Activated CD8-positive, alpha-beta memory T cell treated with anti-CD3 and anti-CD28 coated beads, Interleukin-2, amount 10 ng/mL, durations not matched to agents 7 days and 5 days (primary cell): Measurements from ENCODE around the gene ALLC. TPM values are rescaled to one million over a fixed set of nuclear protein-coding genes. Genes with fewer than 3 reads are reported as not detected.

Experiments used
- ATAC-seq: fragments of 150-1000 bp; cut with Tn5 transposase; one replicate; pipeline ENCODE4 v1.10.0; 2021; ENCODE audit warnings: moderate library complexity
- CTCF ChIA-PET: fragments of 350-600 bp; sonication (Branson Sonifier 250); formaldehyde crosslinking; loops from one replicate; lab custom pipeline; 2021; ENCODE audit warnings: antibody characterized with exemption; lab: Charles Lee
- DNase-seq: peaks from one replicate; pipeline ENCODE4 v3.0.0-alpha.2; 2020
- H3K27ac Mint-ChIP-seq: one replicate; pipeline ENCODE4 v1.8.0; 2021; ENCODE audit warnings: mild to moderate bottlenecking, mixed read lengths
- H3K27me3 Mint-ChIP-seq: one replicate; pipeline ENCODE4 v1.8.0; 2021; ENCODE audit warnings: mixed read lengths
- H3K36me3 Mint-ChIP-seq: one replicate; pipeline ENCODE4 v1.8.0; 2021; ENCODE audit warnings: mild to moderate bottlenecking, mixed read lengths
- H3K4me1 Mint-ChIP-seq: one replicate; pipeline ENCODE4 v1.8.0; 2021; ENCODE audit warnings: mixed read lengths
- H3K4me3 Mint-ChIP-seq: one replicate; pipeline ENCODE4 v1.8.0; 2021; ENCODE audit warnings: mild to moderate bottlenecking, moderate library complexity, mixed read lengths
- H3K9me3 Mint-ChIP-seq: one replicate; pipeline ENCODE4 v1.8.0; 2022; ENCODE audit warnings: low read depth, mixed read lengths
- total RNA-seq, 2 experiments: library from RNA; stranded (reverse); gene quantifications; one replicate each; pipeline ENCODE4 v1.2.3, GENCODE V29; 2021

ALLC gene
- total RNA-seq, 2 experiments from 2014 or later, result not detected

DNA sequence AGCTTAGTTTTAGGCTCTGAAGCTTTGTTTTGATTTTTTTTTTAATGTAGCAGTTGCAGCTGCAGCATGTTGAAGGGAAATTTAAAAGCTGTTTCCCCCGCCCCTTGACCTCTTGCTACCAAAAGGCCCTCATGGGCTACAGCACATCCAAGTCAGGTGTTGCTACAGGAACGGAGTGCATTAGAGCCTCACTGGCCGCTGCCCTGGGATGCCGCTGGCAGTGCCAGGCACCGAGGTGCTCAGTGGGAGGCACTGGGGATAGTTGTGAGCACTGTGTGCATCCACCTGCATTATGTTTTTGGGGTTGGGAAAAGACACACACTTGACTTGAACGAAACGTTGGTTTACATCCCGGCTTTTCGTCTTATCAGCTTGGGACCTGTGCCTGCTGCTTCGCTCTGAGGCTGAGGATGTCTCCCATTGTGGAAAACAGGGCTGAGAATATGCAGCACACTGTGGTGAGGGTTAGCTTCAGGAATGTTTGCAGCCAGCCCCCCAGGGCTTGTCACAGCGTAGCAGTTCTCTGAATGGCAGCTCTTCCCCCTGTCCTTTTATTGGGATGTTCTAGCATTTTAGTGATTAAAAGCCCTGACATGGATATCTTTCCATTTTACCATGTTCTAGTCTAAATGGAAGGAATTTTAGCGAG, 69.5 kb downstream of the ALLC start:
- H3K27me3 Mint-ChIP-seq, result no peaks in the 10 kb centered on the region
- H3K4me3 Mint-ChIP-seq, result no peak overlapping the region
- H3K9me3 Mint-ChIP-seq, result no peaks in the 10 kb centered on the region
- no peak for ATAC-seq
- no peaks in the 10 kb centered on the region for H3K4me1 Mint-ChIP-seq
- CTCF ChIA-PET, result interaction anchor here (0.6 to 4.0 kb wide), 10 partner anchors 14 to 232 kb away, joined by 3 to 28 read pairs (median 4); no protein-coding TSS in a partner anchor
- peak; percentile 26 for DNase-seq
- no peaks in the 10 kb centered on the region for H3K36me3 Mint-ChIP-seq
- no peak overlapping the region for H3K27ac Mint-ChIP-seq

DNA sequence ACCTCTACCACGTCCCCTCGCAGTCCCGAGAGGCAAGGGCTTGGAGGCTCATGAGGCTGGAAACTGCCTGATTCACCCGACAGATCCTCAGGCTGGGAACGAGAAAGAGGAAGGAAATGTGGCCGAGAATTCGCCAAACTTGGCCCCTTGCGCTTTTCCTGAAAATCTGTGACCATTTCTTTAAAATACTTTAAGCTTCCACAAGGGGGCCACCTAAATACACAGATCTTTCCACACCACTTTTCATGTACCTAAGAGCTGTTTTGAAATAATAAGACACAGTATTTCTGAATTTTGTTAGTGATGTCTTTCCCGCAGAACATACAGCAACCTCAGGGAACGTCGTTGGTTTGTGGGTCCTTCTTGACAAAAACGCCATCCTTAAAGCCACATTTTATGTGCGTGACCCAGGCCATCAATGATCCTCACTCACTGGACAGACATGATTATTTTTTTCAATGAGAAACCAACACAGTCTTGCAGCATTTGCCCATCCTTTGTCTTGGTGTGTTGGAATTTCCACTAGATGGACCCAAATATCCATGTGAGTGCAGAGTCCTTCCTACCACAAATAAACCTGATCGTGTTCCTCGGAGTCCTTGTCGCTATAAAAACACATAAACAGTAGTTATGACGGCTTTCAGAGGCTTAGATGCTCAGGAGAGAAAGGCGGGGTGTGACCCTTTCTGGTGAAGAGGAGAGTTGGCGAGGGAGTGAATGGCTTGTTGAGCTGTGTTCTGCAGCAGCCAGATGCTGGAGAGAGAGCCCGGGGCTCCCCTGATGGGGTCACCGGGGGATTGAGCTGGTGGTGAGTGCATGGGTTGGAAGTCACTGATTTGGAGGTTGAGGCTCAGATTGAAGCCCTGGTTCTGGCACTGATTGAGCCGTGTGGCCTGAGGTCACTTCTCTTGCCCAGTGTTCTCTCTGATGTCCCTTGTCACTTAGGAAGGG, 70.4 kb downstream of the ALLC start:
- DNase-seq, result peak; percentile 39
- no peaks in the 10 kb centered on the region for H3K4me1 Mint-ChIP-seq
- no peak overlapping the region for H3K27ac Mint-ChIP-seq
- no peaks in the 10 kb centered on the region for H3K9me3 Mint-ChIP-seq
- no peaks in the 10 kb centered on the region for H3K27me3 Mint-ChIP-seq
- CTCF ChIA-PET, result interaction anchor here (0.6 to 4.0 kb wide), 11 partner anchors 15 to 231 kb away, joined by 3 to 28 read pairs (median 4); no protein-coding TSS in a partner anchor
- H3K36me3 Mint-ChIP-seq, result no peaks in the 10 kb centered on the region
- ATAC-seq, result no peak
- H3K4me3 Mint-ChIP-seq, result no peak overlapping the region

DNA sequence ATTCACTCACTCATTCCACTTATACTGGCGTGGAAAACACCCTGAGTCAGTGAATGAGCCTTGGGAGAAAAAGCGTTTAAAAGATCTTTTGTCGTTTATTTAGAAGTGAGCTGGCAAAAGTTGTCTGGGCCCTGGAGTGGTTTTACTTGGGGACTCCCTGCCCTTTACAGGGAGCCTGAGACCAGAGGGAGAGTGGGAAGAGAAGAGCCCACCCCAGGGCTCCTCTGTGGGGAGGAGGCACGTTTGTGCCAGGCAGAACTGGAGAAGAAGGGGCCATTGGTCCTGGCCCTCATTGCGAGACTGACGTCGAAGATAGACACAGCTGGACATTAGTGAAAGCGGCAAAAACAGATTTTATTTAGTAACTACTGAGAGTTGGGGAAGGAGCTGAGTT, 71.1 kb downstream of the ALLC start:
- Mint-ChIP-seq H3K36me3 (no peaks in the 10 kb centered on the region), H3K4me1 (no peaks in the 10 kb centered on the region), H3K27ac (no peak overlapping the region), H3K9me3 (no peaks in the 10 kb centered on the region), H3K27me3 (no peaks in the 10 kb centered on the region), H3K4me3 (no peak overlapping the region)
- ATAC-seq (no peak), DNase-seq (no peak)
- CTCF ChIA-PET, result interaction anchor here (1.1 to 4.0 kb wide), 6 partner anchors 17 to 136 kb away, joined by 3 to 28 read pairs (median 8); no protein-coding TSS in a partner anchor

DNA sequence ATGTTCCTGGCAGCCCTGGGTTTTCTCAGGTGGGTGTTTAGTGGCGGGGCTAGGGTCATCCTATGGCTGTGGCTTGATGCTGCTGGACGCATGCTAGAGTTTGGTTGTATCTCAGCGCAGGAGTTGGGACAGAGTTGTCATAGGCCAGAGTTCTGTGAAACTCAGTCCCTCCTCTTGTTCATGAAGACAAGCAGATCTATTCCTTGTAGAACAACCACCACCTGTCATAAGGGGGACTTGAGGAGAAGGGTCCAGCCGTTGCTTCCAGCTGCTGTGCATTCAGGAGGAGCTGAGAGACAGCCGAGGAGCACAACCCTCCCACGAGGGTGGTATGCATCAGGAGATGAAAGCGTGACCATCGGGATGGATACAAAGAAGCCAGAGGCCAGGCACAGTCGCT, 71.8 kb downstream of the ALLC start:
- DNase-seq, result peak; percentile 22
- no peaks in the 10 kb centered on the region for H3K27me3 Mint-ChIP-seq
- no peak overlapping the region for H3K27ac Mint-ChIP-seq
- H3K4me1 Mint-ChIP-seq, result no peaks in the 10 kb centered on the region
- CTCF ChIA-PET, result interaction anchor here (1.9 to 4.0 kb wide), 2 partner anchors 51 to 96 kb away, joined by 4 to 28 read pairs; no protein-coding TSS in a partner anchor
- no peaks in the 10 kb centered on the region for H3K36me3 Mint-ChIP-seq
- no peaks in the 10 kb centered on the region for H3K9me3 Mint-ChIP-seq
- ATAC-seq, result no peak
- H3K4me3 Mint-ChIP-seq, result no peak overlapping the region

DNA sequence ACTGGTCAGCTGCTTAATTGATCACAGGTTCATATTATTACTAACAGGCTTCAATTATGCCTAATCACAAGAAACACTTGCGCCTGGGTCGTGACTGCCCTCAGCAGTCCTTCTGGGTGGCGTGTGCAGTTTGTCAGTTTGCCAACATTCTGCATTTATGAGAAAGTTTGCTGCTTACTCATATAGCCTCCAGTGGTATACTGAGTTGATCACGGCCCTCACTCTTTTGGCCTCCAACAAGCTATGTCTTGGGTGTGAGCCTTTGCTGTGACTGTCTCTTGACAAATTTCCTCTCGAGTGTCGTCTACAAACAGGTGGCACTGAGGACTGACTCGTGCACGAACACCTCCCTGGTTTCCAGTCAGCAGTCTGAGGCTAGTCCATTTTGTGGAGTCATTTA, 72.6 kb downstream of the ALLC start:
- Mint-ChIP-seq H3K9me3 (no peaks in the 10 kb centered on the region), H3K36me3 (no peaks in the 10 kb centered on the region), H3K27me3 (peaks cover 2% of the 10 kb centered on the region), H3K27ac (no peak overlapping the region), H3K4me3 (no peak overlapping the region), H3K4me1 (no peaks in the 10 kb centered on the region)
- DNase-seq, result no peak
- CTCF ChIA-PET, result interaction anchor here (4.0 kb wide), 1 partner anchor 50 kb away, joined by 28 read pairs; no protein-coding TSS in a partner anchor
- ATAC-seq, result no peak

DNA sequence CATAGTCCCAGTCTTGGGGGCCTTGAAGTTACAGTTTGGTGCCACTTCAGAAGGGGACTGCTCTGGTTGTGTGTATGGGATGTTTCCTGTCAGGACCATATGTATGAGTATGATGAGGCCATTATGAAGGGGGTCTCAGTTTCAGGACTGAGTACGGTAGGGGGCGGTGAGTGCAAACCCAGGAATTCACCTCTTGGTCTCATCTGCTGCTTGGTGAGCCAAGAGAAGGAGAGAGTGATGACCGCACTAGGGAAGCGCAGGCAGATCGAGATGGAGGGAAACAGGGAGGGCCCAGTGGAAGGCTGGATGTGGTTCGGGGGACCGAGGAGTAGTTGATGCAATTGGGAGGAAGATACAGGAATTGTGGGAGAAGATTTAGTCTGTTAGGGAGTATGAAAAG, 73.8 kb downstream of the ALLC start:
- Mint-ChIP-seq H3K4me3 (no peak overlapping the region), H3K27ac (no peak overlapping the region)

DNA sequence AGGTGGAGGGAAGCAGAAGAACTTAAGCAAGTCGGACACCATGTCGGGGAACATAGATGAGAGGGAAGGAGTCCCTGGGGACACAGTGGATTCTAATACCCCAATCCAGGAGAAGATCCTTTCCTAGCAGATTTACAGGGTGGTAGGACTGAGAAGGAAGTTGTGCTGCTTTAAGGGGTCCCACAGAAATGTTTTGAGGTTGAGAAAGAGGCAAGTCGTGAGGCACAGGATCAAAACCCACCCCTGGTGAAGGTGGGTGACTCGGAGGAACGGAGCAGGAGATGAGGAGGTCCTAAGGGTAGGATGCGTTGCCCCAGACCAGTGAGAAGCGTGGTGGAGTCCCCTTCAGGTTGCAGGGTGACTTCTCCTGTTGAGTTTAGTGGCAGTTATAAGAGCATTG, 78.1 kb downstream of the ALLC start:
- Mint-ChIP-seq H3K9me3 (no peaks in the 10 kb centered on the region), H3K4me1 (no peaks in the 10 kb centered on the region), H3K27ac (no peak overlapping the region), H3K4me3 (no peak overlapping the region), H3K27me3 (peaks cover 11% of the 10 kb centered on the region), H3K36me3 (no peaks in the 10 kb centered on the region)
- ATAC-seq (no peak), DNase-seq (no peak)
- CTCF ChIA-PET, result no interaction called here

More for the DNA sequence above, 73.8 kb downstream of the ALLC start:
- no peaks in the 10 kb centered on the region for H3K36me3 Mint-ChIP-seq
- CTCF ChIA-PET, result no interaction called here
- no peaks in the 10 kb centered on the region for H3K9me3 Mint-ChIP-seq
- no peaks in the 10 kb centered on the region for H3K4me1 Mint-ChIP-seq
- no peak for DNase-seq
- peaks cover 7% of the 10 kb centered on the region for H3K27me3 Mint-ChIP-seq
- ATAC-seq, result no peak

DNA sequence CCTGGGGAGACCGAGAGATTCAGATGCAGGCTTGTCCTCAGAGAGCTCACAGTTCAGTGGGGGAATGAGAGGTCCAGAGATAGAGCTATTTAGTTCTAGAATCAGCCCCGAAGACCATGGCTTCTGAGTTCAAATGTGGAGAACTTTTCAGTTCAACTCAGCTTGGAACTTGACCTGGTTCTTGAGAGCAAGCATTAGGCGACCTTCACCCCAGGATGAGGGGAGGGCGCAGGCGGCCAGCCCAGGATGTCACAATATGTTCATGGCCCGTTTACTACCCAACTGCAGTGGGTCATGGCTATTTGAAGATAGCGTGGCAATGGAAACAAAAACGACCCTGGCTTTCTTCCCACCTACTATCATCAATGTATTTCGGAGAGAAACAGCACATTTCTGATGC, 79.1 kb downstream of the ALLC start:
- Mint-ChIP-seq H3K4me1 (no peaks in the 10 kb centered on the region), H3K9me3 (no peaks in the 10 kb centered on the region), H3K27ac (no peak overlapping the region), H3K36me3 (no peaks in the 10 kb centered on the region), H3K4me3 (no peak overlapping the region), H3K27me3 (peaks cover 12% of the 10 kb centered on the region)
- DNase-seq (no peak), ATAC-seq (no peak)
- CTCF ChIA-PET, result no interaction called here

DNA sequence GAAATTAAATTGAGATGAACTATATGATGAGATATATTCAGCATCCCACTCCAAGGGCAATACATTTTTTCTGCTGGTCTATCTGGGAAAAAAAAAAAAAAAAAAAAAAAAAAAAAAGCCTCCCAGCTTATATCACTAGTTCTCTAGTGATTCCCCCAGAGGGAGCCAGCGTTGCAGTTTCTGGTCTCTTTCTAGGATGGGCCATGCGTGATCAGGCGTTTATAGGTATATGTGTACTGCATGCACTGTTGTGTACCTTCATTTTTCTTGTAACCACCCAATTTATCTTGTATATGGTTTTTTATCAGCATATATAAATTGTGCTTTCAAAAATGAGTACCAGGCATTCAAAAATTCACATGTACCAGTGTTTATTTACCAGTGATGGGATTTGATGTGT, 80.5 kb downstream of the ALLC start:
- no peak overlapping the region for H3K27ac Mint-ChIP-seq
- no peak overlapping the region for H3K4me3 Mint-ChIP-seq

DNA sequence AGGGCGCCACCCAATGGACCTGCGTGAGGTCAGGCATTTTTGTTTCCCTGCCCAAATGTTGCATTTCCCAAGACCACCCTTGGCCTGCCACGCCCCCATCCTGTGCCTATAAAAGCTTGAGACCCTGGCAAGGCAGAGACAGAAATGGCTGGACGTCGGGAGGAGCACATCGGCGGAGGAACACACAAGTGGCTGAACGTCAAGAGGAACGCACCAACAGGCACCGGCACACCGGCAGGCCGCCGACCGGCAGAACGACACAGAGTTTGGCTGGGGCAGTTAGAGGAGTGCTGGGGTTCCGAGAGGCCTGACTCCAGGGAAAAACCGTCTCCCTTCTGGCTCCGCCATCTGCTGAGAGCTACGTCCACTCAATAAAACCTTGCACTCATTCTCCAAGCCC, 81.3 kb downstream of the ALLC start:
- CTCF ChIA-PET, result interaction anchor here (1.8 kb wide), 1 partner anchor 41 kb away, joined by 5 read pairs; no protein-coding TSS in a partner anchor
- H3K27me3 Mint-ChIP-seq, result peaks cover 12% of the 10 kb centered on the region
- H3K4me3 Mint-ChIP-seq, result no peak overlapping the region
- no peaks in the 10 kb centered on the region for H3K9me3 Mint-ChIP-seq
- ATAC-seq (no peak), DNase-seq (no peak)
- no peaks in the 10 kb centered on the region for H3K36me3 Mint-ChIP-seq
- no peak overlapping the region for H3K27ac Mint-ChIP-seq
- H3K4me1 Mint-ChIP-seq, result no peaks in the 10 kb centered on the region

More for the DNA sequence above, 80.5 kb downstream of the ALLC start:
- H3K27me3 Mint-ChIP-seq, result peaks cover 12% of the 10 kb centered on the region
- ATAC-seq, result no peak
- CTCF ChIA-PET, result no interaction called here
- H3K9me3 Mint-ChIP-seq, result no peaks in the 10 kb centered on the region
- no peak for DNase-seq
- no peaks in the 10 kb centered on the region for H3K36me3 Mint-ChIP-seq
- no peaks in the 10 kb centered on the region for H3K4me1 Mint-ChIP-seq

DNA sequence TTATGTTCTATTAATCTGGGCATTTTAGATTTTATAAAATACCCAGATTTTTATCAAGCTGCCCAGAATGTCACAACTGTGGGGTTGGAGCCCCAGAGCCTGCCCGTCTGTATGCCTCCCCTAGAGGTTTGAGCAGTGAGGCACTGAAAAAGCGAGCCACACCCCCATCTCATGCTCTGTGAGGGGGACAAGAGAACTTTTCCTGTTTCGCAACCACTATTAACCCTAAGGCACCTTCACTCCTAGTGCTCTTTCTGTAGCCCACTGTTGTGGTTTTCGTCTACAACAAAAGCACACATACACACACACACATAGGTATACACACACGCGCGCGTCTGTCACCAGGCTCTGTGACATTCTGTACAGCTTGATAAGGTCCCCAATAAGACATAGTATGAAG, 83.4 kb downstream of the ALLC start:
- Mint-ChIP-seq H3K4me3 (no peak overlapping the region), H3K27ac (no peak overlapping the region), H3K4me1 (no peaks in the 10 kb centered on the region), H3K36me3 (no peaks in the 10 kb centered on the region), H3K9me3 (no peaks in the 10 kb centered on the region), H3K27me3 (peaks cover 5% of the 10 kb centered on the region)
- DNase-seq (no peak), ATAC-seq (no peak)
- CTCF ChIA-PET, result interaction anchor here (1.0 kb wide), 1 partner anchor 39 kb away, joined by 3 read pairs; no protein-coding TSS in a partner anchor

DNA sequence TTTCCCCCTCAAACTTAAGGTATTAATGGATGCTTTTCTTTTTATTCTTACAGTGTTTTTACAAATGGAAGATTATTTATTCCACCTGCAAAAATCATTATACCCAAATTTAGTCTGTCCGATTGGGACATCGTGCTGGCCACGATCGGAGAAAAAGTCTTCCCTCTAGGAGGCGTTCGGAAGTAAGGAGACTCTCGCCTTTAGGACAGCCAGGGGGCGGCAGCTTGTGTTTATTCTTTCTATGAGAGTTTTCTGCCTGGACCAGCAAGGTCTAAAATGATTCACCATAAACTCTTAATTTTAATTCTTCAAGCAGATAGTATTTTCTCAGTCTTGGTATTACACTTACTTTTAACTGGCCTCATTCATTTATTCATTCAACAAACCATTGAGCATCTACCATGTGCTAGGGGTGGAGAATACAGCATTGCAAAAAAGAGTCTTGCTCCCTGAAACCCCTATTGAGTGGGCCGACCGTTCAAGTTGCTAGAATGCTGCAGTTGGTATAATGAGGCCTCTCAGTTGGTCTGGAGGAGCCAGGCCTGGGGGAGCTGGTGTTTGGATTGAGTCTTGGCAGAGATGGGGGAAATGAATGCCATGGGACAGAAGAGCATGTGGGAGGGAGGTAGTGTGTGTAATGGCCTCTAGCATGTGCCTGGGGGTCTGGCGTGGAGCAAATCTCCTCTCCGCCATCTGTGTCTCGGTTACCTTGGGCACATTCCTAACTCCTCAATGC, 84.0 kb downstream of the ALLC start:
- H3K4me1 Mint-ChIP-seq, result no peaks in the 10 kb centered on the region
- DNase-seq, result no peak
- no peak overlapping the region for H3K27ac Mint-ChIP-seq
- H3K27me3 Mint-ChIP-seq, result peaks cover 5% of the 10 kb centered on the region
- CTCF ChIA-PET, result interaction anchor here (1.0 kb wide), 1 partner anchor 39 kb away, joined by 3 read pairs; no protein-coding TSS in a partner anchor
- H3K9me3 Mint-ChIP-seq, result no peaks in the 10 kb centered on the region
- no peak overlapping the region for H3K4me3 Mint-ChIP-seq
- no peak for ATAC-seq
- H3K36me3 Mint-ChIP-seq, result no peaks in the 10 kb centered on the region
